ENCODE data around the gene CORIN.
A peak's percentile ranks its signal among the peaks of the same experiment; 100 is the strongest.

The CORIN gene

GRCh38 chr4:47863486-47863885 lies 25.6 kb upstream of the CORIN start:
- ChIA-PET POLR2A (interaction anchor here (0.7 kb wide), 1 partner anchor 34 kb away, joined by 3 read pairs; no protein-coding TSS in a partner anchor), CTCF (no interaction called here)
- Histone ChIP-seq H3K4me3 (ENCODE audit: low read depth, low read length) (no peak overlapping the region), H3K4me1 (ENCODE audit: control insufficient read depth, insufficient read depth, low read length) (no peaks in the 10 kb centered on the region), H3K27ac (ENCODE audit: extremely low read depth, low read depth, low read length) (no peak overlapping the region), H3K36me3 (ENCODE audit: control insufficient read depth in 2 of 2, insufficient read depth in 1 of 2, low read length in 2 of 2) (peaks cover 0 to 10% of the 10 kb centered on the region in 2 experiments; a peak in 1 of 3 replicates), H3K9me3 (ENCODE audit: control insufficient read depth, insufficient read depth, low read depth, low read length) (no peaks in the 10 kb centered on the region)
- no peak for TF ChIP-seq ZNF521 (tag by site-specific recombination; IDR thresholded peaks at IDR 0.05)
- no peak for TF ChIP-seq SCRT1 (tag by site-specific recombination; IDR thresholded peaks at IDR 0.05; ENCODE audit: borderline replicate concordance)
- TF ChIP-seq ZNF785 (tag by site-specific recombination; IDR thresholded peaks at IDR 0.05), result no peak
- TF ChIP-seq ZNF585B (tag by site-specific recombination; IDR thresholded peaks at IDR 0.05), result no peak
- TF ChIP-seq ZNF510 (tag by site-specific recombination; IDR thresholded peaks at IDR 0.05; ENCODE audit: insufficient replicate concordance), result no peak
- 0 out of 2 replicates have a peak, but pooled peaks have one; percentile 28 for TF ChIP-seq PRDM1 (tag by site-specific recombination; IDR thresholded peaks at IDR 0.05)
- TF ChIP-seq ZNF211 (tag by site-specific recombination; IDR thresholded peaks at IDR 0.05; ENCODE audit: low read depth), result no peak
- TF ChIP-seq, protein P1, sequence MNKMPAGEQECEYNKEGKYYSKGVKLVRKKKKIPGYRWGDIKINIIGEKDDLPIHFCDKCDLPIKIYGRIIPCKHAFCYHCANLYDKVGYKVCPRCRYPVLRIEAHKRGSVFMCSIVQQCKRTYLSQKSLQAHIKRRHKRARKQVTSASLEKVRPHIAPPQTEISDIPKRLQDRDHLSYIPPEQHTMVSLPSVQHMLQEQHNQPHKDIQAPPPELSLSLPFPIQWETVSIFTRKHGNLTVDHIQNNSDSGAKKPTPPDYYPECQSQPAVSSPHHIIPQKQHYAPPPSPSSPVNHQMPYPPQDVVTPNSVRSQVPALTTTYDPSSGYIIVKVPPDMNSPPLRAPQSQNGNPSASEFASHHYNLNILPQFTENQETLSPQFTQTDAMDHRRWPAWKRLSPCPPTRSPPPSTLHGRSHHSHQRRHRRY (tag by site-specific recombination; IDR thresholded peaks at IDR 0.05), result no peak

- CTCF ChIA-PET, result no interaction called here
- POLR2A ChIA-PET, result interaction anchor here (0.6 kb wide), 1 partner anchor 10 kb away, joined by 3 read pairs; no protein-coding TSS in a partner anchor
Observed at GRCh38 chr4:47862297-47862696, 24.4 kb upstream of the CORIN start.

GRCh38 chr4:47860305-47860704 lies 22.4 kb upstream of the CORIN start:
- TF ChIP-seq ZNF266 (tag by site-specific recombination; IDR thresholded peaks at IDR 0.05; ENCODE audit: low read depth), result no peak
- peak; percentile 19; the same call in 1 of the 2 replicates for TF ChIP-seq ZNF677 (tag by site-specific recombination; IDR thresholded peaks at IDR 0.05)
- no peak for TF ChIP-seq ZNF776 (tag by site-specific recombination; IDR thresholded peaks at IDR 0.05; ENCODE audit: borderline replicate concordance)
- no peak for TF ChIP-seq ZNF335 (tag by site-specific recombination; conservative IDR thresholded peaks at IDR 0.05)
- no peak for TF ChIP-seq ZNF416 (tag by site-specific recombination; IDR thresholded peaks at IDR 0.05)
- TF ChIP-seq MEIS1 (CRISPR knock-in tag; IDR thresholded peaks at IDR 0.05; ENCODE audit: borderline replicate concordance), result no peak
- Histone ChIP-seq H3K9me3 (ENCODE audit: control insufficient read depth, insufficient read depth, low read depth, low read length) (no peaks in the 10 kb centered on the region), H3K36me3 (ENCODE audit: control insufficient read depth in 2 of 2, insufficient read depth in 1 of 2, low read length in 2 of 2) (peaks cover 0 to 8% of the 10 kb centered on the region in 2 experiments; a peak in 1 of 3 replicates), H3K4me3 (ENCODE audit: low read depth, low read length) (no peak overlapping the region), H3K4me1 (ENCODE audit: control insufficient read depth, insufficient read depth, low read length) (no peaks in the 10 kb centered on the region), H3K27ac (ENCODE audit: extremely low read depth, low read depth, low read length) (no peak overlapping the region)
- ChIA-PET CTCF (no interaction called here), POLR2A (no interaction called here)

More at GRCh38 chr4:47862297-47862696, 24.4 kb upstream of the CORIN start:
- Histone ChIP-seq H3K9me3 (ENCODE audit: control insufficient read depth, insufficient read depth, low read depth, low read length) (no peaks in the 10 kb centered on the region), H3K36me3 (ENCODE audit: control insufficient read depth in 2 of 2, insufficient read depth in 1 of 2, low read length in 2 of 2) (peaks cover 0 to 10% of the 10 kb centered on the region in 2 experiments; a peak in 1 of 3 replicates), H3K4me1 (ENCODE audit: control insufficient read depth, insufficient read depth, low read length) (no peaks in the 10 kb centered on the region), H3K4me3 (ENCODE audit: low read depth, low read length) (no peak overlapping the region), H3K27ac (ENCODE audit: extremely low read depth, low read depth, low read length) (no peak overlapping the region)
- no peak for TF ChIP-seq GLIS1 (tag by site-specific recombination; IDR thresholded peaks at IDR 0.05)
- TF ChIP-seq ZNF366 (tag by site-specific recombination; conservative IDR thresholded peaks at IDR 0.05), result no peak
- no peak for TF ChIP-seq SP3 (tag by site-specific recombination; IDR thresholded peaks at IDR 0.05)
- TF ChIP-seq KLF9 (tag by site-specific recombination; IDR thresholded peaks at IDR 0.05; ENCODE audit: low read depth), result no peak
- TF ChIP-seq KLF16 (tag by site-specific recombination; IDR thresholded peaks at IDR 0.05), result no peak

GRCh38 chr4:47858006-47858405 lies 20.1 kb upstream of the CORIN start:
- no peaks in the 10 kb centered on the region for H3K9me3 ChIP-seq (ENCODE audit: control insufficient read depth, insufficient read depth, low read depth, low read length)
- no peak overlapping the region for H3K27ac ChIP-seq (ENCODE audit: extremely low read depth, low read depth, low read length)
- no peaks in the 10 kb centered on the region for H3K4me1 ChIP-seq (ENCODE audit: control insufficient read depth, insufficient read depth, low read length)
- H3K36me3 ChIP-seq (ENCODE audit: control insufficient read depth in 2 of 2, insufficient read depth in 1 of 2, low read length in 2 of 2), result peaks cover 0 to 24% of the 10 kb centered on the region in 2 experiments; a peak in 1 of 3 replicates
- ChIA-PET CTCF (no interaction called here), POLR2A (no interaction called here)
- H3K4me3 ChIP-seq (ENCODE audit: low read depth, low read length), result no peak overlapping the region
- no peak for TF ChIP-seq ZNF529 (tag by site-specific recombination; IDR thresholded peaks at IDR 0.05; ENCODE audit: insufficient replicate concordance)
- no peak for TF ChIP-seq ZNF624 (tag by site-specific recombination; IDR thresholded peaks at IDR 0.05)
- no peak for TF ChIP-seq ZNF610 (tag by site-specific recombination; IDR thresholded peaks at IDR 0.05; ENCODE audit: borderline replicate concordance)
- no peak for TF ChIP-seq ZNF24 (tag by site-specific recombination; IDR thresholded peaks at IDR 0.05)
- TF ChIP-seq, protein P2, sequence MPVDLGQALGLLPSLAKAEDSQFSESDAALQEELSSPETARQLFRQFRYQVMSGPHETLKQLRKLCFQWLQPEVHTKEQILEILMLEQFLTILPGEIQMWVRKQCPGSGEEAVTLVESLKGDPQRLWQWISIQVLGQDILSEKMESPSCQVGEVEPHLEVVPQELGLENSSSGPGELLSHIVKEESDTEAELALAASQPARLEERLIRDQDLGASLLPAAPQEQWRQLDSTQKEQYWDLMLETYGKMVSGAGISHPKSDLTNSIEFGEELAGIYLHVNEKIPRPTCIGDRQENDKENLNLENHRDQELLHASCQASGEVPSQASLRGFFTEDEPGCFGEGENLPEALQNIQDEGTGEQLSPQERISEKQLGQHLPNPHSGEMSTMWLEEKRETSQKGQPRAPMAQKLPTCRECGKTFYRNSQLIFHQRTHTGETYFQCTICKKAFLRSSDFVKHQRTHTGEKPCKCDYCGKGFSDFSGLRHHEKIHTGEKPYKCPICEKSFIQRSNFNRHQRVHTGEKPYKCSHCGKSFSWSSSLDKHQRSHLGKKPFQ (tag by site-specific recombination; IDR thresholded peaks at IDR 0.05), result no peak
- TF ChIP-seq, protein P3, sequence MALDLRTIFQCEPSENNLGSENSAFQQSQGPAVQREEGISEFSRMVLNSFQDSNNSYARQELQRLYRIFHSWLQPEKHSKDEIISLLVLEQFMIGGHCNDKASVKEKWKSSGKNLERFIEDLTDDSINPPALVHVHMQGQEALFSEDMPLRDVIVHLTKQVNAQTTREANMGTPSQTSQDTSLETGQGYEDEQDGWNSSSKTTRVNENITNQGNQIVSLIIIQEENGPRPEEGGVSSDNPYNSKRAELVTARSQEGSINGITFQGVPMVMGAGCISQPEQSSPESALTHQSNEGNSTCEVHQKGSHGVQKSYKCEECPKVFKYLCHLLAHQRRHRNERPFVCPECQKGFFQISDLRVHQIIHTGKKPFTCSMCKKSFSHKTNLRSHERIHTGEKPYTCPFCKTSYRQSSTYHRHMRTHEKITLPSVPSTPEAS (tag by site-specific recombination; IDR thresholded peaks at IDR 0.05), result no peak
- TF ChIP-seq ZNF600 (tag by site-specific recombination; IDR thresholded peaks at IDR 0.05), result no peak
- no peak for TF ChIP-seq RBAK (tag by site-specific recombination; IDR thresholded peaks at IDR 0.05)
